ENCODE data around the gene GLIS1.

Gene GLIS1

GRCh38 chr1:53695116-53695515 lies 43.8 kb downstream of the GLIS1 start:
- DNase-seq (ENCODE audit: low read depth in 1 of 2, low spot score in 1 of 2), result no peak

GRCh38 chr1:53694718-53695091 lies 44.3 kb downstream of the GLIS1 start:
- no peak for DNase-seq (ENCODE audit: low read depth in 1 of 2, low spot score in 1 of 2)

- DNase-seq (ENCODE audit: low read depth in 1 of 2, low spot score in 1 of 2), result no peak
These were observed 44.9 kb downstream of the GLIS1 start for GRCh38 chr1:53693773-53694717.

GRCh38 chr1:53693339-53693738 lies 45.6 kb downstream of the GLIS1 start:
- DNase-seq (ENCODE audit: low read depth in 1 of 2, low spot score in 1 of 2), result no peak

- DNase-seq (ENCODE audit: low read depth in 1 of 2, low spot score in 1 of 2), result no peak
These were observed 47.6 kb downstream of the GLIS1 start for GRCh38 chr1:53691326-53691725.

- DNase-seq (ENCODE audit: low read depth in 1 of 2, low spot score in 1 of 2), result no peak
These were observed 48.6 kb downstream of the GLIS1 start for GRCh38 chr1:53690411-53690810.

GRCh38 chr1:53689736-53690326 lies 49.1 kb downstream of the GLIS1 start:
- DNase-seq (ENCODE audit: low read depth in 1 of 2, low spot score in 1 of 2), result no peak

- no peak for DNase-seq (ENCODE audit: low read depth in 1 of 2, low spot score in 1 of 2)
These were observed 49.7 kb downstream of the GLIS1 start for GRCh38 chr1:53689223-53689622.

GRCh38 chr1:53688381-53689102 lies 50.4 kb downstream of the GLIS1 start:
- DNase-seq (ENCODE audit: low read depth in 1 of 2, low spot score in 1 of 2), result no peak

- no peak for DNase-seq (ENCODE audit: low read depth in 1 of 2, low spot score in 1 of 2)
These were observed 51.1 kb downstream of the GLIS1 start for GRCh38 chr1:53687901-53688300.

GRCh38 chr1:53687426-53687825 lies 51.5 kb downstream of the GLIS1 start:
- DNase-seq (ENCODE audit: low read depth in 1 of 2, low spot score in 1 of 2), result no peak

- no peak for DNase-seq (ENCODE audit: low read depth in 1 of 2, low spot score in 1 of 2)
These were observed 52.0 kb downstream of the GLIS1 start for GRCh38 chr1:53686965-53687267.

GRCh38 chr1:53686091-53686964 lies 52.6 kb downstream of the GLIS1 start:
- no peak for DNase-seq (ENCODE audit: low read depth in 1 of 2, low spot score in 1 of 2)

- DNase-seq (ENCODE audit: low read depth in 1 of 2, low spot score in 1 of 2), result no peak
These were observed 53.5 kb downstream of the GLIS1 start for GRCh38 chr1:53685272-53686051.

- DNase-seq (ENCODE audit: low read depth in 1 of 2, low spot score in 1 of 2), result no peak
These were observed 54.2 kb downstream of the GLIS1 start for GRCh38 chr1:53684741-53685140.

GRCh38 chr1:53683986-53684740 lies 54.8 kb downstream of the GLIS1 start:
- no peak for DNase-seq (ENCODE audit: low read depth in 1 of 2, low spot score in 1 of 2)

- DNase-seq (ENCODE audit: low read depth in 1 of 2, low spot score in 1 of 2), result no peak
These were observed 56.1 kb downstream of the GLIS1 start for GRCh38 chr1:53682881-53683280.

- peak in 1 of 2 donors; percentile 13 for DNase-seq (ENCODE audit: low read depth in 1 of 2, low spot score in 1 of 2)
These were observed 56.8 kb downstream of the GLIS1 start for GRCh38 chr1:53681977-53682685.

GRCh38 chr1:53681351-53681976 lies 57.5 kb downstream of the GLIS1 start:
- no peak for DNase-seq (ENCODE audit: low read depth in 1 of 2, low spot score in 1 of 2)

Data from activated T-helper 1 cell treated with anti-CD3 and anti-CD28 coated beads, Interleukin-2, amount 50 U/mL, for 16 hours (primary cell).